Measurements from ENCODE around the gene RPP30.

GRCh38 chr10:90879062-90879461, 7.3 kb downstream of the RPP30 start:
- TF ChIP-seq CTCF (IDR thresholded peaks at IDR 0.05), result no peak
- no peak for TF ChIP-seq POLR2AphosphoS5 (IDR thresholded peaks at IDR 0.05)
- no peak for TF ChIP-seq EP300 (IDR thresholded peaks at IDR 0.05)
